ENCODE results near the gene CD93.

CD93 gene

GRCh38 chr20:23058240-23058639 is 27.9 kb downstream of the CD93 start:
- H3K27me3 ChIP-seq (ENCODE audit: low read depth, low read length): peaks cover 38% of the 10 kb centered on the region
- TF ChIP-seq CTCF (IDR thresholded peaks at IDR 0.05; ENCODE audit: low read depth, low read length) (peak; percentile 42), EZH2phosphoT487 (IDR thresholded peaks at IDR 0.05; ENCODE audit: low read depth) (no peak)
- H3K4me2 ChIP-seq (ENCODE audit: low read length): no peak overlapping the region
- no peak overlapping the region for H2AFZ ChIP-seq (ENCODE audit: low read depth, low read length)
- H3K9ac ChIP-seq (ENCODE audit: low read length): no peak overlapping the region
- H3K36me3 ChIP-seq (replicated peaks; ENCODE audit: low read depth, low read length): no peaks in the 10 kb centered on the region
- H3K4me1 ChIP-seq (ENCODE audit: low read length): peaks cover 4% of the 10 kb centered on the region; the same call in 1 of the 2 replicates
- no peaks in the 10 kb centered on the region for H3K79me2 ChIP-seq (ENCODE audit: low read length)
- H4K20me1 ChIP-seq (ENCODE audit: insufficient read depth, low read length): no peaks in the 10 kb centered on the region
- no peak overlapping the region for H3K4me3 ChIP-seq (ENCODE audit: low read length)
- H3K9me3 ChIP-seq (ENCODE audit: insufficient read depth, low read length): no peaks in the 10 kb centered on the region
- no peak overlapping the region for H3K27ac ChIP-seq (ENCODE audit: low read length)

- TF ChIP-seq CTCF (IDR thresholded peaks at IDR 0.05; ENCODE audit: low read depth, low read length) (no peak), EZH2phosphoT487 (IDR thresholded peaks at IDR 0.05; ENCODE audit: low read depth) (no peak)
- no peak overlapping the region for H3K4me3 ChIP-seq (ENCODE audit: low read length)
- H3K4me2 ChIP-seq (ENCODE audit: low read length): no peak overlapping the region
- no peaks in the 10 kb centered on the region for H4K20me1 ChIP-seq (ENCODE audit: insufficient read depth, low read length)
- H3K27me3 ChIP-seq (ENCODE audit: low read depth, low read length): peaks cover 38% of the 10 kb centered on the region
- no peaks in the 10 kb centered on the region for H3K9me3 ChIP-seq (ENCODE audit: insufficient read depth, low read length)
- H3K36me3 ChIP-seq (replicated peaks; ENCODE audit: low read depth, low read length): no peaks in the 10 kb centered on the region
- H2AFZ ChIP-seq (ENCODE audit: low read depth, low read length): no peak overlapping the region
- no peak overlapping the region for H3K9ac ChIP-seq (ENCODE audit: low read length)
- H3K79me2 ChIP-seq (ENCODE audit: low read length): no peaks in the 10 kb centered on the region
- H3K27ac ChIP-seq (ENCODE audit: low read length): no peak overlapping the region
- H3K4me1 ChIP-seq (ENCODE audit: low read length): no peaks in the 10 kb centered on the region
Observed at GRCh38 chr20:23052904-23053303, 33.2 kb downstream of the CD93 start.

- Histone ChIP-seq H2AFZ (ENCODE audit: low read depth, low read length) (no peak overlapping the region), H3K36me3 (replicated peaks; ENCODE audit: low read depth, low read length) (no peaks in the 10 kb centered on the region), H3K27me3 (ENCODE audit: low read depth, low read length) (peaks cover 23% of the 10 kb centered on the region), H3K9ac (ENCODE audit: low read length) (no peak overlapping the region), H3K27ac (ENCODE audit: low read length) (no peak overlapping the region), H3K4me1 (ENCODE audit: low read length) (no peaks in the 10 kb centered on the region), H3K9me3 (ENCODE audit: insufficient read depth, low read length) (no peaks in the 10 kb centered on the region), H4K20me1 (ENCODE audit: insufficient read depth, low read length) (no peaks in the 10 kb centered on the region), H3K79me2 (ENCODE audit: low read length) (no peaks in the 10 kb centered on the region), H3K4me2 (ENCODE audit: low read length) (no peak overlapping the region), H3K4me3 (ENCODE audit: low read length) (no peak overlapping the region)
- TF ChIP-seq CTCF (IDR thresholded peaks at IDR 0.05; ENCODE audit: low read depth, low read length) (peak; percentile 37), EZH2phosphoT487 (IDR thresholded peaks at IDR 0.05; ENCODE audit: low read depth) (no peak)
Observed at GRCh38 chr20:23050847-23051627, 35.1 kb downstream of the CD93 start.

- Histone ChIP-seq H3K4me2 (ENCODE audit: low read length) (no peak overlapping the region), H4K20me1 (ENCODE audit: insufficient read depth, low read length) (no peaks in the 10 kb centered on the region), H3K36me3 (replicated peaks; ENCODE audit: low read depth, low read length) (no peaks in the 10 kb centered on the region), H3K79me2 (ENCODE audit: low read length) (no peaks in the 10 kb centered on the region), H3K4me1 (ENCODE audit: low read length) (no peaks in the 10 kb centered on the region), H3K4me3 (ENCODE audit: low read length) (no peak overlapping the region), H2AFZ (ENCODE audit: low read depth, low read length) (no peak overlapping the region), H3K27me3 (ENCODE audit: low read depth, low read length) (peaks cover 15% of the 10 kb centered on the region), H3K9ac (ENCODE audit: low read length) (no peak overlapping the region), H3K27ac (ENCODE audit: low read length) (no peak overlapping the region), H3K9me3 (ENCODE audit: insufficient read depth, low read length) (no peaks in the 10 kb centered on the region)
- TF ChIP-seq CTCF (IDR thresholded peaks at IDR 0.05; ENCODE audit: low read depth, low read length) (no peak), EZH2phosphoT487 (IDR thresholded peaks at IDR 0.05; ENCODE audit: low read depth) (no peak)
Observed at GRCh38 chr20:23050076-23050838, 35.9 kb downstream of the CD93 start.

All from OCI-LY3 (cell line).